Gastrocnemius medialis (tissue), 4 donors: ENCODE results near the gene SUPT20HL1. TPM values are rescaled to one million over a fixed set of nuclear protein-coding genes. Genes with fewer than 3 reads are reported as not detected.

Experiments used
- ATAC-seq, 2 donors: fragments of 150-250 bp; one replicate each; pipeline ENCODE4 v1.9.1; 2016
- DNase-seq, 2 donors: peaks; one replicate each; pipeline ENCODE4 v3.0.0-alpha.2; 2019
- H3K27ac ChIP-seq, 4 donors: fragments of 200-600 bp; sonication (generic); 1 replicate in 1 of 4; 2 replicates in 3 of 4; pipeline ENCODE4 v1.5.1; 2016 to 2018; ENCODE audit warnings: mild to moderate bottlenecking in 2 of 4, moderate library complexity in 1 of 4
- H3K27me3 ChIP-seq, 3 donors: fragments of 200-600 bp; sonication (generic) in 2 of 3; 1 replicate in 1 of 3; 2 replicates in 2 of 3; pipeline versions ENCODE4 v1.5.1 to v1.6.0; 2016 to 2019; ENCODE audit warnings: mild to moderate bottlenecking in 1 of 3, moderate library complexity in 1 of 3
- H3K36me3 ChIP-seq, 2 donors: fragments of 200-600 bp; sonication (generic) in 1 of 2; one replicate each; pipeline ENCODE4 v1.5.1; 2017 to 2018
- H3K4me1 ChIP-seq, 2 donors: fragments of 200-600 bp; sonication (generic) in 1 of 2; one replicate each; pipeline ENCODE4 v1.5.1; 2016 to 2017; ENCODE audit warnings: mild to moderate bottlenecking in 2 of 2
- H3K4me3 ChIP-seq, 4 donors: fragments of 200-600 bp; sonication (generic) in 3 of 4; 1 replicate in 1 of 4; 2 replicates in 3 of 4; pipeline ENCODE4 v1.5.1; 2016 to 2019; ENCODE audit warnings: mild to moderate bottlenecking in 2 of 4
- H3K9me3 ChIP-seq, 3 donors: fragments of 200-600 bp; sonication (generic) in 2 of 3; 1 replicate in 1 of 3; 2 replicates in 2 of 3; pipeline ENCODE4 v1.5.1; 2016 to 2019
- CTCF ChIP-seq, 5 experiments: fragments of 450-650 bp in 3 of 5; fragments of 200-600 bp in 2 of 5; sonication (generic) in 2 of 5; IDR thresholded peaks in 4 of 5; conservative IDR thresholded peaks in 1 of 5; 1 replicate in 4 of 5; 2 replicates in 1 of 5; pipeline ENCODE4 v1.5.1; 2016 to 2019; ENCODE audit warnings: antibody characterized with exemption in 5 of 5, mild to moderate bottlenecking in 3 of 5, moderate library complexity in 3 of 5
- POLR2A ChIP-seq, 2 donors: fragments of 450-650 bp; IDR thresholded peaks; one replicate each; pipeline ENCODE4 v1.6.1; 2017; ENCODE audit warnings: antibody characterized with exemption in 2 of 2, mild to moderate bottlenecking in 2 of 2, moderate library complexity in 2 of 2
- in situ Hi-C, 4 donors: fragments of 200-750 bp; cut with MboI; loops; one replicate each; pipeline versions ENCODE4 v1.15.0 to v1.8.0; 2017; ENCODE audit warnings: low sequenced_read_pairs in 4 of 4
- intact Hi-C: fragments of 100-400 bp; cut with DNase I; formaldehyde crosslinking; loops from one replicate; pipeline ENCODE4 v1.15.1; 2023; ENCODE audit warnings: low total_unique reads
- total RNA-seq, 4 donors: library from RNA; depleted of rRNA; stranded (reverse); fragments of >200 nt; gene quantifications; one replicate each; pipeline versions ENCODE4 v1.1.0 to v1.2.3, GENCODE V29; 2016

SUPT20HL1 gene
- total RNA-seq, 4 donors from 2014 or later, result not detected

- Histone ChIP-seq H3K9me3 (no peaks in the 10 kb centered on the region), H3K4me3 (no peak overlapping the region), H3K27me3 (no peaks in the 10 kb centered on the region), H3K4me1 (no peaks in the 10 kb centered on the region), H3K36me3 (no peaks in the 10 kb centered on the region), H3K27ac (no peak overlapping the region)
- no peak for TF ChIP-seq CTCF (IDR thresholded peaks at IDR 0.05 in 4 of 5, conservative IDR thresholded peaks at IDR 0.05 in 1 of 5)
- TF ChIP-seq POLR2A (IDR thresholded peaks at IDR 0.05), result no peak
- DNase-seq (no peak), ATAC-seq (no peak)
- in situ Hi-C loops, result no loop called here
- intact Hi-C loops, result no loop called here
Observed at GRCh38 chrX:24372021-24372763, 11.8 kb downstream of the SUPT20HL1 start.

GRCh38 chrX:24375600-24376131, 15.2 kb downstream of the SUPT20HL1 start:
- Histone ChIP-seq H3K27ac (no peak overlapping the region), H3K4me3 (no peak overlapping the region), H3K27me3 (no peaks in the 10 kb centered on the region), H3K36me3 (no peaks in the 10 kb centered on the region), H3K4me1 (no peaks in the 10 kb centered on the region), H3K9me3 (no peaks in the 10 kb centered on the region)
- DNase-seq (no peak), ATAC-seq (no peak)
- intact Hi-C loops (no loop called here), in situ Hi-C loops (no loop called here)
- no peak for TF ChIP-seq POLR2A (IDR thresholded peaks at IDR 0.05)
- no peak for TF ChIP-seq CTCF (IDR thresholded peaks at IDR 0.05 in 4 of 5, conservative IDR thresholded peaks at IDR 0.05 in 1 of 5)

GRCh38 chrX:24376403-24376802, 16.0 kb downstream of the SUPT20HL1 start:
- in situ Hi-C loops, result no loop called here
- intact Hi-C loops, result no loop called here
- DNase-seq (no peak), ATAC-seq (no peak)
- H3K4me3 ChIP-seq, result no peak overlapping the region
- H3K4me1 ChIP-seq, result no peaks in the 10 kb centered on the region
- TF ChIP-seq CTCF (IDR thresholded peaks at IDR 0.05 in 4 of 5, conservative IDR thresholded peaks at IDR 0.05 in 1 of 5) (no peak), POLR2A (IDR thresholded peaks at IDR 0.05) (no peak)
- no peaks in the 10 kb centered on the region for H3K36me3 ChIP-seq
- no peak overlapping the region for H3K27ac ChIP-seq
- no peaks in the 10 kb centered on the region for H3K9me3 ChIP-seq
- no peaks in the 10 kb centered on the region for H3K27me3 ChIP-seq

GRCh38 chrX:24377195-24377594, 16.8 kb downstream of the SUPT20HL1 start:
- intact Hi-C loops (no loop called here), in situ Hi-C loops (no loop called here)
- ATAC-seq, result no peak
- H3K4me3 ChIP-seq, result no peak overlapping the region
- H3K4me1 ChIP-seq, result no peaks in the 10 kb centered on the region
- no peaks in the 10 kb centered on the region for H3K27me3 ChIP-seq
- H3K27ac ChIP-seq, result no peak overlapping the region
- no peaks in the 10 kb centered on the region for H3K36me3 ChIP-seq
- no peaks in the 10 kb centered on the region for H3K9me3 ChIP-seq
- DNase-seq, result no peak
- TF ChIP-seq POLR2A (IDR thresholded peaks at IDR 0.05) (no peak), CTCF (IDR thresholded peaks at IDR 0.05 in 4 of 5, conservative IDR thresholded peaks at IDR 0.05 in 1 of 5) (no peak)
